ENCODE measurements around the gene TMEM79.

The TMEM79 gene

DNA sequence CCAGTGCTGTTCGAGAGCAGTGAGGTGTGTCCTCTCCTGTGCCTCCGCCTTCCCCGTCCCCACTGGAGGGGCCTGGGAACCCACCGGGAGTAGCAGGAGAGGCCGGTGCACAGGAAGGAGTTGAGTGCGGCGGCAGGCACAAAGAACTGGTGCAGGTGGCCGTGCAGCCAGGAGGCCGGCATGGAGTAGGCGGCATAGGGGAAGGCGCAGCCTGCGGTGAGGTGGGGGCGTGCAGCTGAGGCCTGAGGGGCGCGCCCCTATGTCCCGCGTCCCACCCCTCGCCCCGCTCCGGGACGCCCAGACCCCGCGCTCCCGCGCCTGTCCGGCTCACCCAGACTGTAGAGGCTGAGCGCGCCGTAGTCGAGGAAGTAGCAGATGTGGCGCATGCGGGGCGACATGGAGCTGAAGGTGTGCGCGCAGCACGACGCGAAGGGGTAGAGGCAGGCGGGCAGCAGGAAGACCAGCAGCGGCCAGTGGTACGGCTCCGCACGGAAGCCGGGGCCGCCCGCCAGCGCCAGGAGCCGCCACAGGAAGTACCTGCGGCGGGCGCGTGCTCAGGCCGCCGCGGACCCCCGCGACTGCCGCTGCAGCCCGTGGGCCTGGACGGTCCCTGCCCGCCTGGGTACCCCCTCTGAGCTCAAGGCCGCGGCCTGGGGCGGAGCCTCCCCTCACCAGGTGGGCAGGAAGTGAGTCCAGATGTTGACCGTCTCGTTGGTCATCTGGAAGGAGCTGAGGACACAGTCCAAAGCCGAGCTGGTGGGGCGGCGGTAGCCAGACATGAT, 38.5 kb upstream of the TMEM79 start:
- Histone ChIP-seq H2BK12ac (ENCODE audit: low read length) (no peak overlapping the region), H2AFZ (ENCODE audit: insufficient read depth, low read length, poor library complexity) (peak overlapping the region; percentile 12), H3K27me3 (ENCODE audit: insufficient read depth, low read length) (no peaks in the 10 kb centered on the region), H3K14ac (ENCODE audit: low read length) (no peak overlapping the region), H3K36me3 (ENCODE audit: control insufficient read depth in 1 of 2, insufficient read depth in 2 of 2, low read length in 2 of 2) (peaks cover 21 to 28% of the 10 kb centered on the region in 2 experiments), H3K18ac (ENCODE audit: low read length) (no peak overlapping the region), H4K91ac (ENCODE audit: low read depth, low read length) (no peak overlapping the region), H3K4me1 (ENCODE audit: control insufficient read depth in 1 of 2, insufficient read depth in 2 of 2, low read length in 2 of 2) (peaks cover 5% of the 10 kb centered on the region in 2 experiments), H3K4me2 (ENCODE audit: low read length) (no peak overlapping the region), H3K27ac (ENCODE audit: low read depth, low read length) (no peak overlapping the region), H2BK5ac (ENCODE audit: low read depth, low read length, poor library complexity) (no peak overlapping the region), H2AK5ac (ENCODE audit: low read length) (no peak overlapping the region), H3K79me1 (ENCODE audit: low read length) (no peaks in the 10 kb centered on the region), H3K4ac (ENCODE audit: low read depth, low read length) (no peak overlapping the region), H3K9ac (ENCODE audit: low read length) (no peak overlapping the region), H4K8ac (ENCODE audit: low read depth, low read length) (no peak overlapping the region), H2BK120ac (ENCODE audit: insufficient read depth, low read length, poor library complexity) (no peak overlapping the region), H3K9me3 (ENCODE audit: insufficient read depth, low read depth, low read length) (peaks cover 2% of the 10 kb centered on the region), H4K12ac (ENCODE audit: low read depth, low read length) (no peak overlapping the region), H3K79me2 (ENCODE audit: control insufficient read depth, insufficient read depth, low read length, poor library complexity) (no peaks in the 10 kb centered on the region), H3K4me3 (ENCODE audit: low read depth, low read length) (no peak overlapping the region), H3K23ac (ENCODE audit: low read length) (no peak overlapping the region)
- DNase-seq, result peak; percentile 49 to 70
- no CpG with 5 or more reads among the region's 69 CpGs for WGBS (ENCODE audit: extremely low coverage, insufficient coverage, insufficient read length)

DNA sequence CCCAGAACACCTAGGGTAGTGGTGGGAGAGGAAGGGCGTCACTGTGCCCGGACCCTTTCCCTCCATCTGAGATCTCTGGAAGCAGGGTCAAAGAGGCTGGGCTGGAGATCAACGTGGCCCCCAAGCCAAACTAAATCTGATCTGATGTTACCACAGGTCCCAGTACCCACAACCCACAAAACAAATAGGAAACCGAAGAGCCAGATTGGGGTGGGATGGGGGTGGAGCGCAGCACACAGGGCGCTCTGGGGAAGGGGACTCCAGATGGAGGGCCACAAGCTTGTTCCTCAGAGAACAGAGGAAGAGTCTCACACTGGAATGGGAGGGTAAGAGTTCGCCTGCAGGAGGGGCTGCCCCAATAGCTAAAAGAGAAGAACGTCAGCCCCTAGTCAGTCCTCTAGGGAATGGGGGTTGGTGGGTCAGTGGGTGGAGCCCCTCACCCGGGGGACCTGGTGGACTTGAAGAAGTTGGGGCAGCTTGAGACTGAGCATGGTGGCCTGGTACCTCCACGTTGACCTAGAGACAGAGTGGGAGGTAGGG, 37.8 kb upstream of the TMEM79 start:
- no peaks in the 10 kb centered on the region for H3K79me2 ChIP-seq (ENCODE audit: control insufficient read depth, insufficient read depth, low read length, poor library complexity)
- H4K91ac ChIP-seq (ENCODE audit: low read depth, low read length), result no peak overlapping the region
- peaks cover 2% of the 10 kb centered on the region for H3K9me3 ChIP-seq (ENCODE audit: insufficient read depth, low read depth, low read length)
- no peaks in the 10 kb centered on the region for H3K27me3 ChIP-seq (ENCODE audit: insufficient read depth, low read length)
- H2AK5ac ChIP-seq (ENCODE audit: low read length), result no peak overlapping the region
- no peak overlapping the region for H2BK12ac ChIP-seq (ENCODE audit: low read length)
- no peak overlapping the region for H4K12ac ChIP-seq (ENCODE audit: low read depth, low read length)
- no peaks in the 10 kb centered on the region for H3K79me1 ChIP-seq (ENCODE audit: low read length)
- no peak overlapping the region for H3K18ac ChIP-seq (ENCODE audit: low read length)
- DNase-seq, result no peak
- H3K9ac ChIP-seq (ENCODE audit: low read length), result no peak overlapping the region
- peaks cover 12% of the 10 kb centered on the region in 2 experiments for H3K4me1 ChIP-seq (ENCODE audit: control insufficient read depth in 1 of 2, insufficient read depth in 2 of 2, low read length in 2 of 2)
- no peak overlapping the region for H4K8ac ChIP-seq (ENCODE audit: low read depth, low read length)
- H2AFZ ChIP-seq (ENCODE audit: insufficient read depth, low read length, poor library complexity), result no peak overlapping the region
- H3K36me3 ChIP-seq (ENCODE audit: control insufficient read depth in 1 of 2, insufficient read depth in 2 of 2, low read length in 2 of 2), result peaks cover 28 to 35% of the 10 kb centered on the region in 2 experiments
- no peak overlapping the region for H3K4ac ChIP-seq (ENCODE audit: low read depth, low read length)
- H3K27ac ChIP-seq (ENCODE audit: low read depth, low read length), result no peak overlapping the region
- H3K4me2 ChIP-seq (ENCODE audit: low read length), result no peak overlapping the region
- H2BK120ac ChIP-seq (ENCODE audit: insufficient read depth, low read length, poor library complexity), result no peak overlapping the region
- H3K4me3 ChIP-seq (ENCODE audit: low read depth, low read length), result no peak overlapping the region
- no peak overlapping the region for H3K23ac ChIP-seq (ENCODE audit: low read length)
- H2BK5ac ChIP-seq (ENCODE audit: low read depth, low read length, poor library complexity), result no peak overlapping the region
- WGBS (ENCODE audit: extremely low coverage, insufficient coverage, insufficient read length), result no CpG with 5 or more reads among the region's 10 CpGs
- H3K14ac ChIP-seq (ENCODE audit: low read length), result no peak overlapping the region

DNA sequence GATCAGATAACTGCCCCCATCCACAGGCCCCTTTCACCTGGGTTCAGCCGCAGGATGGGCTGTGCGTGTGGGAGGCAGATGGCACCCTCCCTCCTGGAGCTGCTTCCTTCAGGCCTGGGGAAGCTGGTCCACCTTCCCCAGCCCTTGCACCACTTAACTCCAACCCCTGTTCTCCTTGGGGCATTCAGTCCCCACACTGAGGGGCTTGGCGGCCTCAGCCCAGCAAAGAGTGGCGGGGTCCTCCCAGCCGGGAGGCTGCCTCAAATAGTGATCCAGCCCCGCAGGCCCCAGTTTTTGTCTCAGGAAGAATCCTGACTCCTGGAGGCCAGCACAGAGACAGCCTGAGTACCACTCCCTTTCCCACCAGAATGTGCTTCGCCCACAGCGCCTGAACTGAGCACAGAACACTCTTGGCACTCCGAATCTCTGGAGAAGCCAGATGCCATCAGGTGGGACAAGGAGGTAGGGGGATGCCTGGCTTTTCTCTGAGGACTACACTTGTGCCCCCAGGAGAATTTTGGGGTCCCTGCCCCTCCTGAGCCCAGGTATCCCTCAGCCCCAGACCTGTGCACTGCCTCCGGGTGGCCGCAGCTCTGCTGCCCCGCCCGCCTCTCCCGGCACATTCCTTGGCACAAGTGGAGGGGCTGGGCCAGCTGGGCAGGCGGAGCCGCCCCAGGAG, 37.2 kb upstream of the TMEM79 start:
- Histone ChIP-seq H3K79me2 (ENCODE audit: control insufficient read depth, insufficient read depth, low read length, poor library complexity) (no peaks in the 10 kb centered on the region), H3K4ac (ENCODE audit: low read depth, low read length) (no peak overlapping the region), H3K27ac (ENCODE audit: low read depth, low read length) (no peak overlapping the region), H3K9ac (ENCODE audit: low read length) (no peak overlapping the region), H4K91ac (ENCODE audit: low read depth, low read length) (no peak overlapping the region), H3K36me3 (ENCODE audit: control insufficient read depth in 1 of 2, insufficient read depth in 2 of 2, low read length in 2 of 2) (peaks cover 32 to 40% of the 10 kb centered on the region in 2 experiments), H3K79me1 (ENCODE audit: low read length) (no peaks in the 10 kb centered on the region), H2BK120ac (ENCODE audit: insufficient read depth, low read length, poor library complexity) (no peak overlapping the region), H3K4me2 (ENCODE audit: low read length) (no peak overlapping the region), H3K18ac (ENCODE audit: low read length) (no peak overlapping the region), H3K14ac (ENCODE audit: low read length) (no peak overlapping the region), H4K8ac (ENCODE audit: low read depth, low read length) (no peak overlapping the region), H2AK5ac (ENCODE audit: low read length) (no peak overlapping the region), H3K4me3 (ENCODE audit: low read depth, low read length) (no peak overlapping the region), H3K9me3 (ENCODE audit: insufficient read depth, low read depth, low read length) (peaks cover 2% of the 10 kb centered on the region), H4K12ac (ENCODE audit: low read depth, low read length) (no peak overlapping the region), H3K4me1 (ENCODE audit: control insufficient read depth in 1 of 2, insufficient read depth in 2 of 2, low read length in 2 of 2) (peaks cover 14 to 16% of the 10 kb centered on the region in 2 experiments), H2BK5ac (ENCODE audit: low read depth, low read length, poor library complexity) (no peak overlapping the region), H2BK12ac (ENCODE audit: low read length) (no peak overlapping the region), H3K27me3 (ENCODE audit: insufficient read depth, low read length) (no peaks in the 10 kb centered on the region), H3K23ac (ENCODE audit: low read length) (no peak overlapping the region), H2AFZ (ENCODE audit: insufficient read depth, low read length, poor library complexity) (no peak overlapping the region)
- peak in 1 of 2 donors; percentile 59 for DNase-seq
- no CpG with 5 or more reads among the region's 16 CpGs for WGBS (ENCODE audit: extremely low coverage, insufficient coverage, insufficient read length)

DNA sequence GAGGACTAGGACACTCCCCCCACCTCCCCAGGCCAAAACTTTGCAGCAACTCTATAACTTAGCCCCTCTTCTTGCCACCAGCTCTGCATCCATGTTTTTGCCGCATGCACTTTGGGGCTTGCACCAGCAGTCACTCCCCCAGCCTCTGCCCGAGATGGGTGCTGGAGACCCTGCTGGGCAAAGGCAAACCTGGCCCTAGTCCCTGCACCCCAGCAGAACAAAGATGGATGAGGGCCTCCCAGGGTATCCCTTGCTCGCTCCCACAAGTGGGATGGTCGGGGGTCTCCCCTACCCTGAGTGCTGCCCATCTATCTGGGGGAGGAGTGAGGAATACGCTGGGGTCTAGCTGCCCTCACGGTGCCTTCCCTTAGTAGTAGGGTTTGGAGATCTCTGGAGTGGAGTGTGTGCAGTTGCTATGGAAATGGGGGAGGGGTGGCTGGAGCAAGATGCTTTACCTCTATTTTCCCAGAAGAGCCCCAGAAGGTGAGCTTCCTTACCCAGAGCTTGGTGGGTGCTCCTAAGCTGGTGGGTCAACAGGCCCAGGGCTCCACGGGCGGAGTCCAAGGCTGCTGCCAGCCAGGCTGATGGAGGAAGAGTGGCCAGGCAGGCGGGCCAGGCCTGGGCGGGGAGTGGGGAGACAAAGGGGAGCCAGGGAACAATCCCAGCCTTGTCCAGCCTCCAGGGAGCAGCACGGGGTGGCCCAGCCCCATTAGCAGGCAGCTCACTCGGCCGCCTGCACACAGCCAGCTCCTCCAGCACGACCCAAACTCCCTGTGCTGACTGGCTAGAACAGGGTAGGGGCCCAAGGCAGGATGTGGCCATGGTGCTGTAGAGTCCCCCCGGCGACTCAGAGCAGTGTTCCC, 36.4 kb upstream of the TMEM79 start, which contains the start of gene PAQR6:
PAQR6 (minus strand) TSS at position 597 of the 863 bp plus-strand sequence. CDS start 1,325 bp downstream, outside the sequence.
- Histone ChIP-seq H3K9ac (ENCODE audit: low read length) (no peak within 1 kb of the TSS), H2AK5ac (ENCODE audit: low read length) (no peak within 1 kb of the TSS), H3K23ac (ENCODE audit: low read length) (no peak within 1 kb of the TSS), H2BK5ac (ENCODE audit: low read depth, low read length, poor library complexity) (no peak within 1 kb of the TSS), H2AFZ (ENCODE audit: insufficient read depth, low read length, poor library complexity) (no peak within 1 kb of the TSS), H4K12ac (ENCODE audit: low read depth, low read length) (no peak within 1 kb of the TSS), H3K18ac (ENCODE audit: low read length) (no peak within 1 kb of the TSS), H3K9me3 (ENCODE audit: insufficient read depth, low read depth, low read length) (no peaks in the 10 kb centered on the region), H3K4me3 (ENCODE audit: low read depth, low read length) (no peak within 1 kb of the TSS), H4K91ac (ENCODE audit: low read depth, low read length) (no peak within 1 kb of the TSS), H2BK120ac (ENCODE audit: insufficient read depth, low read length, poor library complexity) (no peak within 1 kb of the TSS), H3K27ac (ENCODE audit: low read depth, low read length) (no peak within 1 kb of the TSS), H3K79me2 (ENCODE audit: control insufficient read depth, insufficient read depth, low read length, poor library complexity) (no peaks in the 10 kb centered on the region), H3K14ac (ENCODE audit: low read length) (no peak within 1 kb of the TSS), H3K79me1 (ENCODE audit: low read length) (no peaks in the 10 kb centered on the region), H4K8ac (ENCODE audit: low read depth, low read length) (no peak within 1 kb of the TSS), H3K36me3 (ENCODE audit: control insufficient read depth in 1 of 2, insufficient read depth in 2 of 2, low read length in 2 of 2) (peaks cover 38 to 48% of the 10 kb centered on the region in 2 experiments), H3K4me2 (ENCODE audit: low read length) (no peak within 1 kb of the TSS), H3K4me1 (ENCODE audit: control insufficient read depth in 1 of 2, insufficient read depth in 2 of 2, low read length in 2 of 2) (peaks cover 19 to 22% of the 10 kb centered on the region in 2 experiments), H3K4ac (ENCODE audit: low read depth, low read length) (no peak within 1 kb of the TSS), H3K27me3 (ENCODE audit: insufficient read depth, low read length) (no peaks in the 10 kb centered on the region), H2BK12ac (ENCODE audit: low read length) (no peak within 1 kb of the TSS)
- WGBS (ENCODE audit: extremely low coverage, insufficient coverage, insufficient read length), result no CpG with 5 or more reads among the region's 16 CpGs
- DNase-seq, result no peak
